RPMI8226 (cell line): ENCODE results near the gene C9orf85.

Source experiments
- DNase-seq: peaks from one replicate; pipeline ENCODE4 v3.0.0-alpha.2; 2015

C9orf85 gene

GRCh38 chr9:72013292-72013760 is 101.9 kb downstream of the C9orf85 start:
- no peak for DNase-seq

GRCh38 chr9:72022841-72023240 is 111.4 kb downstream of the C9orf85 start:
- DNase-seq = no peak
